OCI-LY3 (cell line): Measurements from ENCODE around the gene ZSCAN25.
"Not testable (repeated sequence)": the region's sequence is repeated elsewhere in the genome, so short reads cannot be mapped to it uniquely, and the experiment has no call there.

ENCODE experiments used
- EZH2phosphoT487 ChIP-seq: fragments of 200-600 bp; shearing (Covaris generic); IDR thresholded peaks from 2 replicates; pipeline ENCODE4 v1.6.1; 2018; ENCODE audit warnings: antibody characterized with exemption, mixed run types, low read depth
- TF ChIP-seq, protein P1 (sequence below): fragments of 200-600, 300-600 bp; sonication (generic); IDR thresholded peaks from 2 replicates; pipeline ENCODE4 v1.5.1; 2014; ENCODE audit warnings: antibody characterized with exemption, low read length, low read depth

- TF ChIP-seq, protein P1, sequence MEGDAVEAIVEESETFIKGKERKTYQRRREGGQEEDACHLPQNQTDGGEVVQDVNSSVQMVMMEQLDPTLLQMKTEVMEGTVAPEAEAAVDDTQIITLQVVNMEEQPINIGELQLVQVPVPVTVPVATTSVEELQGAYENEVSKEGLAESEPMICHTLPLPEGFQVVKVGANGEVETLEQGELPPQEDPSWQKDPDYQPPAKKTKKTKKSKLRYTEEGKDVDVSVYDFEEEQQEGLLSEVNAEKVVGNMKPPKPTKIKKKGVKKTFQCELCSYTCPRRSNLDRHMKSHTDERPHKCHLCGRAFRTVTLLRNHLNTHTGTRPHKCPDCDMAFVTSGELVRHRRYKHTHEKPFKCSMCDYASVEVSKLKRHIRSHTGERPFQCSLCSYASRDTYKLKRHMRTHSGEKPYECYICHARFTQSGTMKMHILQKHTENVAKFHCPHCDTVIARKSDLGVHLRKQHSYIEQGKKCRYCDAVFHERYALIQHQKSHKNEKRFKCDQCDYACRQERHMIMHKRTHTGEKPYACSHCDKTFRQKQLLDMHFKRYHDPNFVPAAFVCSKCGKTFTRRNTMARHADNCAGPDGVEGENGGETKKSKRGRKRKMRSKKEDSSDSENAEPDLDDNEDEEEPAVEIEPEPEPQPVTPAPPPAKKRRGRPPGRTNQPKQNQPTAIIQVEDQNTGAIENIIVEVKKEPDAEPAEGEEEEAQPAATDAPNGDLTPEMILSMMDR: not testable (repeated sequence)
- TF ChIP-seq EZH2phosphoT487: not testable (repeated sequence)
Measured at GRCh38 chr7:99657879-99658278, 41.1 kb downstream of the ZSCAN25 start.
